Psoas muscle (tissue), 8 donors: ENCODE measurements around the gene STAG3. TPM values are rescaled to one million over a fixed set of nuclear protein-coding genes. Genes with fewer than 3 reads are reported as not detected.
A peak's percentile ranks its signal among the peaks of the same experiment; 100 is the strongest.
"Not testable (repeated sequence)": the region's sequence is repeated elsewhere in the genome, so short reads cannot be mapped to it uniquely, and the experiment has no call there.

Experiments used
- ATAC-seq, 4 donors: fragments of 200-7000 bp; cut with Tn5 transposase; one replicate each; pipeline ENCODE4 v1.9.1; 2020; ENCODE audit warnings: moderate library complexity in 3 of 4, mild to moderate bottlenecking in 2 of 4
- DNase-seq, 2 donors: peaks; one replicate each; pipeline ENCODE4 v3.0.0-alpha.2; 2020
- H3K27ac ChIP-seq: fragments of 200-600 bp; one replicate; pipeline ENCODE4 v1.8.0; 2022
- H3K27me3 ChIP-seq, 3 donors: fragments of 200-600 bp in 1 of 3; one replicate each; pipeline versions ENCODE4 v1.6.1 to v1.8.0; 2013 to 2022; ENCODE audit warnings: low read length in 2 of 3, mild to moderate bottlenecking in 2 of 3, moderate library complexity in 1 of 3; ENCODE audit not compliant: insufficient read depth in 3 of 3
- H3K36me3 ChIP-seq, 2 donors: fragments of 200-600 bp in 1 of 2; one replicate each; pipeline versions ENCODE4 v1.6.1 to v1.8.0; 2013 to 2022; ENCODE audit warnings: low read depth in 1 of 2, mild to moderate bottlenecking in 1 of 2, moderate library complexity in 1 of 2; ENCODE audit not compliant: insufficient read depth in 1 of 2
- H3K4me1 ChIP-seq: fragments of 200-600 bp; one replicate; pipeline ENCODE4 v1.8.0; 2022
- H3K4me3 ChIP-seq: fragments of 200-600 bp; one replicate; pipeline ENCODE4 v1.8.0; 2022; ENCODE audit warnings: mild to moderate bottlenecking
- H3K9me3 ChIP-seq: fragments of 200-600 bp; one replicate; pipeline ENCODE4 v1.8.0; 2022
- WGBS, 3 donors: extraction: QIAGEN DNeasy Blood & Tissue Kit; methylation state at CpG; one replicate each; pipeline versions ENCODE4 v1.1.6 to v1.1.7; 2013; 5-methylcytosine and 5-hydroxymethylcytosine counted together
- intact Hi-C, 2 donors: fragments of 100-400 bp; cut with DNase I; formaldehyde crosslinking; loops; one replicate each; pipeline versions ENCODE4 v1.11.0 to v1.14.2; 2022
- polyA plus RNA-seq, 3 donors: library from polyadenylated mRNA; stranded (reverse); fragments of 200-250 nt; gene quantifications; one replicate each; pipeline ENCODE4 v1.2.3, GENCODE V29; 2013
- total RNA-seq, 4 donors: library from RNA; stranded (reverse); fragmentation: NEBNext Ultra II Directional in 2 of 4; extraction: Animal tissue kit (Norgen Biotek cat#: 25700) in 2 of 4; gene quantifications; one replicate each; pipeline versions ENCODE4 v1.2.1 to v1.2.4, GENCODE V29; 2021 to 2023
- TF ChIP-seq, protein P1 (sequence below): fragments of 200-600 bp; IDR thresholded peaks from one replicate; pipeline ENCODE4 v1.8.0; 2022; ENCODE audit warnings: antibody characterized with exemption
- donor health status: healthy with polysubstance abuse.
- donor health status: DM: no; HTN: no; CAD: no; lungs with moderate emphysema.
- donor health status: Bipolar disorder and iron deficiency.
- donor health status: healthy.
- donor health status: DM: yes; HTN: yes; CAD: no.
- donor health status: DM: no; HTN: no; CAD: no.
- donor health status: DM: no; HTN: no; CAD: no.
- donor health status: DM: yes; HTN: yes; CAD: no.

The STAG3 gene
- total and polyA plus RNA-seq, 7 donors = 0.18 to 0.86 (median 0.50) TPM

DNA sequence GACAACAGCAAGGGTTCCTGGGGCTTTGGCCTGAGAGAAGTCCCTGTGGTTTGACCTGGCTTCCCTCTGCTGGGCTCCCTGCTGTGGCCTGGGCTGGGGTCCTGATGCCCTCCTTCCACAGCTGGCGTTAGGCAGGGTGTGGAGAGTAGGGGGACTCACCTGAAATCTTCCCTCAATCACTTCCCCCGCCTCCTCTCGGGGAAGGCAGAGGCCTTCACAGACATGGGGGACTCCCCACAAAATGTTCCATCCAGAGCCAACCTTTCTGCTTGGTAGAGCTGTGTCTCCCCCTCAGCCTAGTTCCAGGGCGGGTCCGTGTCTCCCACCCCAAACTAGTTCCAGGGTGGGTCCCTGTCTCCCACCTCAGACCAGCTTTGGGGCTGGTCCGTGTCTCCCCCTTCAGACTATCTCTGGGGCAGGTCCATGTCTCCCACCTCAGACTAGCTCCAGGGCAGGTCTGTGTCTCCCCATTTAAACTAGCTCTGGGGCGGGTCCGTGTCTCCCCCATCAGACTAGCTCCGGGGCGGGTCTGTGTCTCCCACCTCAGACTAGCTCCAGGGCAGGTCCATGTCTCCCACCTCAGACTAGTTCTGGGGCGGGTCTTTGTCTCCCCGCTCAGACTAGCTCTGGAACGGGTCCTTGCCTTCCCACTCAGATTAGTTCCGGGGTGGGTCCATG, 44.2 kb downstream of the STAG3 start:
- intact Hi-C loops = loop anchor here in 1 of 2 donors (5.0 kb wide), 1 partner anchor 645 kb away; no protein-coding TSS in a partner anchor
- 84 to 91% (median 89%) methylated on average over 14 of the region's 14 CpGs for WGBS, 3 donors
- H3K27me3 ChIP-seq = no peaks in the 10 kb centered on the region
- H3K4me1 ChIP-seq = no peaks in the 10 kb centered on the region
- H3K9me3 ChIP-seq = no peaks in the 10 kb centered on the region
- TF ChIP-seq, protein P1, sequence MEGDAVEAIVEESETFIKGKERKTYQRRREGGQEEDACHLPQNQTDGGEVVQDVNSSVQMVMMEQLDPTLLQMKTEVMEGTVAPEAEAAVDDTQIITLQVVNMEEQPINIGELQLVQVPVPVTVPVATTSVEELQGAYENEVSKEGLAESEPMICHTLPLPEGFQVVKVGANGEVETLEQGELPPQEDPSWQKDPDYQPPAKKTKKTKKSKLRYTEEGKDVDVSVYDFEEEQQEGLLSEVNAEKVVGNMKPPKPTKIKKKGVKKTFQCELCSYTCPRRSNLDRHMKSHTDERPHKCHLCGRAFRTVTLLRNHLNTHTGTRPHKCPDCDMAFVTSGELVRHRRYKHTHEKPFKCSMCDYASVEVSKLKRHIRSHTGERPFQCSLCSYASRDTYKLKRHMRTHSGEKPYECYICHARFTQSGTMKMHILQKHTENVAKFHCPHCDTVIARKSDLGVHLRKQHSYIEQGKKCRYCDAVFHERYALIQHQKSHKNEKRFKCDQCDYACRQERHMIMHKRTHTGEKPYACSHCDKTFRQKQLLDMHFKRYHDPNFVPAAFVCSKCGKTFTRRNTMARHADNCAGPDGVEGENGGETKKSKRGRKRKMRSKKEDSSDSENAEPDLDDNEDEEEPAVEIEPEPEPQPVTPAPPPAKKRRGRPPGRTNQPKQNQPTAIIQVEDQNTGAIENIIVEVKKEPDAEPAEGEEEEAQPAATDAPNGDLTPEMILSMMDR = no peak
- H3K36me3 ChIP-seq = peaks cover 0 to 78% of the 10 kb centered on the region in 2 donors
- no peak overlapping the region for H3K4me3 ChIP-seq
- no peak overlapping the region for H3K27ac ChIP-seq
- no peak for ATAC-seq
- DNase-seq = no peak

DNA sequence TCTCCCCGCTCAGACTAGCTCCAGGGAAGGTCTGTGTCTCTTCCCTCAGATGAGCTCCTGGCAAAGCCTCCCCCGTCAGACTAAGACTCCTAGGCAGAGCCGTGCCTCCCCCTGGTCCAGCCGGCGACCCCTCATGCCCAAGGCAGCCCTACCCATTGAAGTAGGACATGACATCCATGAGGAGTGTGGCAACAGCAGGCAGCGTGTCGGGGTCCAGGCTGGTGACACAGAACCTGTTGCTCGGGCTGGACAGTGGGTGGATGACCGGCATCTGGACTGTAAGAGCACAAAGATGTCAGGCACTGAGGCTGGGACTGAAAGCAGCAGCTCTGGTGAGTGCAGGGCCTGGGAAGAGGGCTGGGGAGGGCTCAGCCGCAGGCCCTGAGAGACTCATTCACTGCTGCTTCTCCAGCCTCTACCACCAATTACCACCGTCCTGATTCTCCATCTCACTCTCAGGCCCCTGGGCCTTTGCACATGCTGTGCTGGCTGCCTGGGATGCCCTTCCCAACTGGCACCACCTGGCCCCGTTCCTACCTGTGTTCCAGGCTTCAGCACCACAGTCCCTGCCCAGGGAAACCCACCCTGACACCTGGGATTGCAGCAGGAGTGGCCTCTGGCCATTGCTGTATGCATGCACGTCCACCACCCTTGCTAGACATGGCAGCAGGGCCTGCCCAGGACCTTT, 44.9 kb downstream of the STAG3 start:
- H3K27me3 ChIP-seq = no peaks in the 10 kb centered on the region
- no peak for DNase-seq
- ATAC-seq = no peak
- peaks cover 0 to 84% of the 10 kb centered on the region in 2 donors for H3K36me3 ChIP-seq
- no peaks in the 10 kb centered on the region for H3K4me1 ChIP-seq
- H3K4me3 ChIP-seq = no peak overlapping the region
- intact Hi-C loops = loop anchor here in 1 of 2 donors (5.0 kb wide), 1 partner anchor 645 kb away; no protein-coding TSS in a partner anchor
- no peak overlapping the region for H3K27ac ChIP-seq
- WGBS, 3 donors = 92 to 96% (median 94%) methylated on average over 12 to 13 of the region's 13 CpGs
- H3K9me3 ChIP-seq = no peaks in the 10 kb centered on the region
- TF ChIP-seq, protein P1 = no peak

DNA sequence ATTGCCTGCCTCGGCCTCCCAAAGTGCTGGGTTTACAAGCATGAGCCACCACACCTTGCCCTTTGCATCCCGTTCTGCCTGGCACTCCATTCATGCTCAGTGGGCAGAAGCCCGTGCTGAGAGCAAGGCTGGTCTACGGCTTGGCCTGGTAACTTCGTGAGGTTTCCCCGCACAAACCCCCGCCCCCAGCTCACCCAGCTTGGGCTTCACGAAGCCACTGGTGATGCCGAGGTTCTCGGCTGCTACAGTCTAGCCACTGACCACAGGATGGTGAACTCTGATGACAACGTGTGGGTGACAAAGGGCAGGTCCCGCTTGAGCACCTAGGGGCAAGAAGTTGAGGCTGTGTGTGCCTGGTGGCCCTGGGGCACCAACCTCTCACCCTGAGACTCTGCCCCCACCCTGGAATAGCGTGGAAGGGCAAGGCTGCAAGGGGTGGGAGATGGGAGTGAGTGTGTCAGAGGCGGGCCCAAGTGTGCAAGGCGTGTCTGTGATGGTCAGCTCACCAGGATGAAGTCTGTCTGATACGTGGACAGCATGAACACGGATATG, 45.7 kb downstream of the STAG3 start:
- H3K4me1 ChIP-seq, H3K27ac ChIP-seq, H3K27me3 ChIP-seq, H3K4me3 ChIP-seq, H3K9me3 ChIP-seq, DNase-seq, ATAC-seq: not testable (repeated sequence)
- peaks cover 0 to 90% of the 10 kb centered on the region in 2 donors for H3K36me3 ChIP-seq
- WGBS, 3 donors = 94 to 95% (median 95%) methylated on average over 15 to 17 of the region's 17 CpGs
- intact Hi-C loops = loop anchor here in 1 of 2 donors (5.0 kb wide), 1 partner anchor 646 kb away; no protein-coding TSS in a partner anchor

DNA sequence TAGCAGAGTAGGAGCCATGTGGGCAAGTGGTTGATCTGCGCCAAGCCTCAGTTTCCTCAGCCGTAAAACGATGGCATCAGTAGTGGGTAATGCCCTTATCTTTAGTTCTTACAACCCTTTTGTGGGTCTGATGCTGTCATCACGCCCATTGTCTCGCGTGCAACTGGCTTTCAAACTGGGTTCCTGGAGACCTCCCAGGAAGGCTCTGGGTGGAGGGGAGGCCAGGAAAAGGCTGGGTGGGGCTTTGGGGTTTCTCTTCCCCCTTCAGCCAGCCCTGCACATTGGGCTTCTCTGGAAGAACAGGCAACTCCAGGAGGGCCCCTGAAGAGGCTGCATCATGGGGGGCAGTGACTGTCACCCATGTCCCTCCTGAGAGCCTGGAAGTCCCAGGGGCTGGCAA, 47.2 kb downstream of the STAG3 start:
- H3K4me3 ChIP-seq, DNase-seq, H3K27me3 ChIP-seq, H3K4me1 ChIP-seq, ATAC-seq, H3K9me3 ChIP-seq, H3K27ac ChIP-seq: not testable (repeated sequence)
- H3K36me3 ChIP-seq = peaks cover 0 to 88% of the 10 kb centered on the region in 2 donors
- 84 to 85% (median 85%) methylated on average over 6 of the region's 6 CpGs for WGBS, 3 donors
- intact Hi-C loops = loop anchor here in 1 of 2 donors (5.0 kb wide), 1 partner anchor 648 kb away; no protein-coding TSS in a partner anchor

DNA sequence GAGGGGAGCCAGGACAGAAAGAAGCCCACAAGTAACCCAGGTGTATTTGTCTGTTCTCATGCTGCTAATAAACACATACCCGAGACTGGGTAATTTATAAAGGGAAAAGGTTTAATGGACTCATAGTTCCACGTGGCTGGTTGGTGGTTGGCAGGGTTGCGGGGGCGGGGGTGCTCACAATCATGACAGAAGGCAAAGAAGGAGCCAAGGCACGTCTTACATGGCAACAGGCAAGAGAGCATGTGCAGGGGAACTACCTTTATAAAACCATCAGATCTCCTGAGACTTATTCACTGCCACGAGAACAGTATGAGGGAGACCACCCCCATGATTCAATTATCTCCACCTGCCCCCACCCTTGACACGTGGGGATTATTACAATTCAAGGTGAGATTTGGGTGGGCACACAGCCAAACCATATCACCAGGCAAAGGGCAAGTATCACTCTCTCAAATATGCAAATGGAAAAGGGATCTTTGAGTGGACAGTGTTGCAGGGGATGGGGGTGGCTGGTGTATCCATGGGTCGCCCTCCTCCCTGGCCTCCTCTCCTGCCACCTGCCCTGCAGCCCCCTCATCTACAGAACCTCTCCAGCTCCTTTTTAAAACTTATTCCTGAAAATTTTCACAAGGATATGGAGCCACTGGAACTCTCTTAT, 57.1 kb downstream of the STAG3 start:
- DNase-seq = peak in 1 of 2 donors; percentile 75
- H3K9me3 ChIP-seq, H3K27me3 ChIP-seq, H3K4me3 ChIP-seq: not testable (repeated sequence)
- Histone ChIP-seq H3K4me1 (peaks cover 34% of the 10 kb centered on the region), H3K36me3 (peaks cover 0 to 37% of the 10 kb centered on the region in 2 donors), H3K27ac (peak overlapping the region; percentile 96)
- intact Hi-C loops = loop anchor here in 1 of 2 donors (10.0 kb wide), 1 partner anchor 110 kb away; no protein-coding TSS in a partner anchor
- ATAC-seq = peak in 3 of 4 donors; percentile 18 to 22 (median 18)
- WGBS, 3 donors = 40 to 54% (median 47%) methylated on average over 8 of the region's 8 CpGs

DNA sequence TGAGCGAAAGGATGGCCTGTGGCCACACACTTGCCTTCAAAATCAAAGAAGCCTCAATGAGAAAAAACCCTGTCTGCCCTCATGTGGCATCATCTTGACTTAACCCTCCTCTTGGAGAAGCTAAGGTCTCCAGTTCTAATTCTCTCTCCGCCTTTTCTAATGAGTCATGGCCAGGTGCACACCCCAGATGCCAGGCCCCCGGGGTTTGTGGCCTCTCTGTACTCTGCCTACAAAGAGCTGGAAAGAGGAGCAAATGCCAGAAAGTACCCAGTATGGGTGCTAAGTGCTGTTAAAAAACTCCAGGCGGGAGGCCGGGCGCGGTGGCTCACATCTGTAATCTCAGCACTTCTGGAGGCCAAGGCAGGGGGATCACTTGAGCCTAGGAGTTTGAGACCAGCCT, 62.3 kb downstream of the STAG3 start:
- not testable (repeated sequence) for H3K9me3 ChIP-seq, ATAC-seq, DNase-seq, H3K36me3 ChIP-seq, H3K4me3 ChIP-seq, H3K27me3 ChIP-seq
- WGBS, 3 donors = 68 to 84% (median 68%) methylated on average over 7 of the region's 7 CpGs
- peaks cover 54% of the 10 kb centered on the region for H3K4me1 ChIP-seq
- peak overlapping the region; percentile 96 for H3K27ac ChIP-seq
- intact Hi-C loops = loop anchor here in 1 of 2 donors (10.0 kb wide), 1 partner anchor 105 kb away; no protein-coding TSS in a partner anchor

DNA sequence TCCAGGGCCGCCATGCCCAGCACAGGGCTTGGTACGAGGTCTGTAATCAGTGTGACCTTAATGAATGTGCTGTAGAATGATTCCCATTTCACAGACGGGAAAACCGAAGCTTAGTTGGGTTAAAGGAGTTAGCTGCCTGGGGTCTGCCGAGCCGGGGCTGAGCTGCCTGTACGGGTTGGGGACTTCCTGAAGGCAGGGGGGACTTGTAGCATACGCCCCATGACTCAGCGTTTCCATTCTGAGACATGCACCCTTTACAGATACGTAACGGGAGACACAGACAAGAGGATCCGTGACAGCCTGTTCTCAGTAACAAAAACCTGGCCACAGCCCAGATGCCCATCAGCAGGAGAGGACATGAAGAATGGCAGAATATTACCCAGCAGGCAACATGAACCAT, 65.7 kb downstream of the STAG3 start:
- WGBS, 3 donors = 19 to 50% (median 32%) methylated on average over 10 to 11 of the region's 12 CpGs
- ATAC-seq = peak; percentile 54 to 70 (median 62)
- H3K36me3 ChIP-seq, H3K27me3 ChIP-seq, H3K9me3 ChIP-seq, H3K4me3 ChIP-seq, intact Hi-C loops: not testable (repeated sequence)
- H3K27ac ChIP-seq = peak overlapping the region; percentile 96
- peak; percentile 81 to 92 for DNase-seq
- H3K4me1 ChIP-seq = peaks cover 54% of the 10 kb centered on the region

DNA sequence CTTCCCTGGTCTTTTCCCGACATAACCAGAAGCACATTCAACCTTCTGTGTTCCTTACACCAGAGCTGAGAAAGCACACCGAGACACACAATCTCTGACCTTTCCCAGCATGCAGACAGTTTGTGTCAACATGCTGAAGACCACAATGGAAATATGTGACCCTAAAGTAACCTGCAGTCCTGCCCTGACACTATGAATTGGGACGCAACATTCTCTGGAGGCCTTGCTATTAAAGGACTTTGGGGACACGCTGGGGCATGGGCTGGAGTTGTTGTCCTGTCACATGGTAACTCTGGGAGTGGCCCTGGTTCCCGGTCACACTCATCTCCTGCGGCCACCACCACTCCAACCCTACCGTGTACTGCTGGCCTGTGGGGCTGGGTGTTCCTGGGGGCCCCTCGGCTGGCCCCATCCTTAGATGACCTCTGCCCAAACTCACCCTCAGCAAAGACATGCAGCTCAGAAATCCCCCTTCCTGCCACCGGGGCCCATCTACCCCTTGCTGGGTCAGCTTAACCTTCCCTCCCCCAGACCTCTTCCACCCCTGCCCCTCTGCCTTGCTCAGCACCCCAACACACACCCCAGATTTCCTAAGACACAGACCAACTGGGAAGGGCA, 67.4 kb downstream of the STAG3 start:
- Histone ChIP-seq H3K27ac (peak overlapping the region; percentile 96), H3K4me1 (peaks cover 67% of the 10 kb centered on the region)
- H3K9me3 ChIP-seq, H3K27me3 ChIP-seq, intact Hi-C loops, H3K4me3 ChIP-seq, DNase-seq, H3K36me3 ChIP-seq: not testable (repeated sequence)
- 21 to 33% (median 28%) methylated on average over 7 to 9 of the region's 9 CpGs for WGBS, 3 donors
- ATAC-seq = peak; percentile 11 to 48 (median 32)
